Caco-2 (cell line): ENCODE data around the gene MED9. TPM values are rescaled to one million over a fixed set of nuclear protein-coding genes. Genes with fewer than 3 reads are reported as not detected.

ENCODE experiments used
- BruUV-seq: library from RNA; stranded (reverse); fragments of 400-500 nt; replicated peaks from 2 replicates; lab custom pipeline; 2021; lab: Mats Ljungman, UMichigan
- CTCF ChIA-PET: fragments of 300-600 bp; sonication (Branson Sonifier 250); formaldehyde crosslinking; loops from one replicate; lab custom pipeline; 2022; ENCODE audit warnings: antibody characterized with exemption; lab: Charles Lee
- POLR2A ChIA-PET: fragments of 300-600 bp; sonication (Branson Sonifier 250); formaldehyde crosslinking; loops from one replicate; lab custom pipeline; 2022; ENCODE audit warnings: antibody characterized with exemption; lab: Charles Lee
- DNase-seq, 2 experiments: peaks; one replicate each; pipeline versions ENCODE4 v3.0.0 to v3.0.0-alpha.2; 2020 to 2022
- H3K27me3 ChIP-seq: replicated peaks from 2 replicates; pipeline ENCODE4 v1.6.0; 2011; ENCODE audit warnings: low read length; ENCODE audit not compliant: control insufficient read depth, insufficient read depth
- H3K36me3 ChIP-seq: 2 replicates; pipeline ENCODE4 v1.5.1; 2011; ENCODE audit warnings: low read length; ENCODE audit not compliant: control insufficient read depth, insufficient read depth
- H3K4me1 ChIP-seq: fragments of 250-450 bp; sonication (Bioruptor Pico); 2 replicates; pipeline ENCODE4 v1.5.1; 2020; ENCODE audit warnings: mild to moderate bottlenecking
- H3K4me3 ChIP-seq: 2 replicates; pipeline ENCODE4 v1.5.1; 2011; ENCODE audit warnings: low read depth, mild to moderate bottlenecking, control low read depth, low read length
- H3K9me3 ChIP-seq: fragments of 250-450 bp; sonication (Bioruptor Pico); 2 replicates; pipeline ENCODE4 v1.5.1; 2020; ENCODE audit warnings: mild to moderate bottlenecking, moderate library complexity
- H3K27ac Mint-ChIP-seq: one replicate; pipeline ENCODE4 v1.8.0; 2022; ENCODE audit warnings: mixed read lengths; ENCODE audit not compliant: unreplicated experiment
- H3K27me3 Mint-ChIP-seq: one replicate; pipeline ENCODE4 v1.8.0; 2022; ENCODE audit warnings: mixed read lengths; ENCODE audit not compliant: insufficient read depth, unreplicated experiment
- H3K36me3 Mint-ChIP-seq: one replicate; pipeline ENCODE4 v1.8.0; 2022; ENCODE audit warnings: mild to moderate bottlenecking, mixed read lengths; ENCODE audit not compliant: insufficient read depth, unreplicated experiment
- H3K4me1 Mint-ChIP-seq: one replicate; pipeline ENCODE4 v1.8.0; 2022; ENCODE audit warnings: low read depth, mixed read lengths; ENCODE audit not compliant: unreplicated experiment
- H3K4me3 Mint-ChIP-seq: one replicate; pipeline ENCODE4 v1.8.0; 2022; ENCODE audit warnings: mild to moderate bottlenecking, moderate library complexity, mixed read lengths; ENCODE audit not compliant: unreplicated experiment
- H3K9me3 Mint-ChIP-seq: one replicate; pipeline ENCODE4 v1.8.0; 2022; ENCODE audit warnings: mixed read lengths; ENCODE audit not compliant: unreplicated experiment
- CTCF ChIP-seq, 2 experiments: fragments of 200-600 bp in 1 of 2; IDR thresholded peaks; 1 replicate in 1 of 2; 2 replicates in 1 of 2; pipeline versions ENCODE4 v1.5.1 to v1.8.0; 2011 to 2022; ENCODE audit warnings: antibody characterized with exemption in 1 of 2, control low read depth in 1 of 2, inconsistent platforms in 1 of 2, low read depth in 1 of 2, low read length in 1 of 2, mild to moderate bottlenecking in 1 of 2, moderate library complexity in 1 of 2; ENCODE audit not compliant: insufficient read depth in 1 of 2, severe bottlenecking in 1 of 2, unreplicated experiment in 1 of 2
- intact Hi-C: fragments of 100-400 bp; cut with micrococcal nuclease; formaldehyde crosslinking; loops from one replicate; pipeline ENCODE4 v1.10.0; 2022; ENCODE audit not compliant: unreplicated experiment
- total RNA-seq: library from RNA; stranded (reverse); gene quantifications from 2 replicates; pipeline ENCODE4 v1.2.3, GENCODE V29; 2022

The MED9 gene
- total RNA-seq, 1 experiment from 2014 or later: 24.9 TPM

DNA sequence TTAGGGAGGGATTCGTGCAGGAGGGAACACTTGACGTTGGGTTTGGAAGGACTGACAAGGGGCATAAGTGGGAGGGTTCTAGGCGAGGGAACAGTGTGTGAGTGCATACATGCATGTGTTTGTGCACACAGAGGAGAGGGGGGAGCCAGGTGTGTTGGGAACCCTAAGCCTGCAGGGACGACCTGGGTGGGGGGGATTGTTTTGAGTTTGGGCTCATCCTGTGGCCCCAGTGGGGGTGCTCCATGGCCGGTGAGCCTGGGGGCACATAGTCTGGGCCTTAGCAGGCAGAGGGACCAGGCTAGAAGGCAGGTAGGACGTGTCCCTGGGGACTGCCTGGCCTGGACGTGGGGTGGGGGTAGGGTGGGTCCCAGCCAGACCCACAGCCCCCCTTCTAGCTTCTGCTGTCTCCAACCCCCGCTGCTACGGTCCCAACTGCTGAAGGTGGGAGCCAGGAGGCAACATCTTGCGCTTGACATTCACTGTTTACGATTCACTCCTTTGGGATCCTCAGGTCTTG lies 31.3 kb downstream of the MED9 start:
- ChIA-PET POLR2A (no interaction called here), CTCF (no interaction called here)
- no peaks in the 10 kb centered on the region for H3K4me1 Mint-ChIP-seq
- no peak overlapping the region for H3K27ac Mint-ChIP-seq
- no peaks in the 10 kb centered on the region for H3K9me3 Mint-ChIP-seq
- H3K36me3 ChIP-seq: no peaks in the 10 kb centered on the region
- peaks cover 5% of the 10 kb centered on the region for H3K36me3 Mint-ChIP-seq
- no peaks in the 10 kb centered on the region for H3K27me3 ChIP-seq
- no peak for DNase-seq
- H3K4me1 ChIP-seq: no peaks in the 10 kb centered on the region
- no TSS peak for BruUV-seq
- intact Hi-C loops: loop anchor here (1.0 kb wide), 1 partner anchor 29 kb away; no protein-coding TSS in a partner anchor
- no peaks in the 10 kb centered on the region for H3K27me3 Mint-ChIP-seq
- TF ChIP-seq CTCF (IDR thresholded peaks at IDR 0.05; ENCODE audit: insufficient read depth in 1 of 2, low read depth in 1 of 2, low read length in 1 of 2, severe bottlenecking in 1 of 2, unreplicated experiment in 1 of 2): no peak
- H3K4me3 Mint-ChIP-seq: no peak overlapping the region
- H3K4me3 ChIP-seq: no peak overlapping the region
- H3K9me3 ChIP-seq: no peaks in the 10 kb centered on the region

- intact Hi-C loops: loop anchor here (1.0 kb wide), 1 partner anchor 28 kb away; no protein-coding TSS in a partner anchor
- BruUV-seq: no TSS peak
- no peaks in the 10 kb centered on the region for H3K9me3 Mint-ChIP-seq
- no peak for DNase-seq
- H3K4me3 ChIP-seq: no peak overlapping the region
- TF ChIP-seq CTCF (IDR thresholded peaks at IDR 0.05; ENCODE audit: insufficient read depth in 1 of 2, low read depth in 1 of 2, low read length in 1 of 2, severe bottlenecking in 1 of 2, unreplicated experiment in 1 of 2): no peak
- H3K27ac Mint-ChIP-seq: peak overlapping the region; percentile 66
- H3K4me3 Mint-ChIP-seq: no peak overlapping the region
- no peaks in the 10 kb centered on the region for H3K36me3 ChIP-seq
- ChIA-PET CTCF (interaction anchor here (0.7 kb wide), 1 partner anchor 9 kb away, joined by 3 read pairs; no protein-coding TSS in a partner anchor), POLR2A (interaction anchor here (1.2 kb wide), 1 partner anchor 12 kb away, joined by 4 read pairs; no protein-coding TSS in a partner anchor)
- H3K9me3 ChIP-seq: no peaks in the 10 kb centered on the region
- no peaks in the 10 kb centered on the region for H3K27me3 Mint-ChIP-seq
- H3K27me3 ChIP-seq: no peaks in the 10 kb centered on the region
- no peaks in the 10 kb centered on the region for H3K36me3 Mint-ChIP-seq
- H3K4me1 Mint-ChIP-seq: no peaks in the 10 kb centered on the region
- H3K4me1 ChIP-seq: no peaks in the 10 kb centered on the region
Measured at GRCh38 chr17:17508646-17509591, 32.1 kb downstream of the MED9 start.
